H7 (cell line): Measurements from ENCODE around the gene ARFRP1. TPM values are rescaled to one million over a fixed set of nuclear protein-coding genes. Genes with fewer than 3 reads are reported as not detected.
"Not testable (repeated sequence)": the region's sequence is repeated elsewhere in the genome, so short reads cannot be mapped to it uniquely, and the experiment has no call there.

Source experiments
- DNase-seq: peaks from one replicate; pipeline ENCODE4 v3.0.0; 2012
- H3K27me3 ChIP-seq: 2 replicates; pipeline ENCODE4 v1.6.0; 2011; ENCODE audit warnings: mild to moderate bottlenecking, low read length; ENCODE audit not compliant: control insufficient read depth, insufficient read depth
- H3K36me3 ChIP-seq: replicated peaks from 2 replicates; pipeline ENCODE4 v1.5.1; 2011; ENCODE audit warnings: low read length; ENCODE audit not compliant: control insufficient read depth, insufficient read depth
- H3K4me3 ChIP-seq: 2 replicates; pipeline ENCODE4 v1.5.1; 2011; ENCODE audit warnings: low read depth, mild to moderate bottlenecking, control low read depth, low read length, moderate library complexity; ENCODE audit not compliant: insufficient read depth
- total RNA-seq: library from RNA; depleted of rRNA; stranded (reverse); fragments of >200 nt; shearing (Covaris generic); gene quantifications from 2 replicates; pipeline ENCODE4 v1.2.3, GENCODE V29; 2014

Gene ARFRP1
- total RNA-seq, 1 experiment from 2014 or later = 26.2 TPM

DNA sequence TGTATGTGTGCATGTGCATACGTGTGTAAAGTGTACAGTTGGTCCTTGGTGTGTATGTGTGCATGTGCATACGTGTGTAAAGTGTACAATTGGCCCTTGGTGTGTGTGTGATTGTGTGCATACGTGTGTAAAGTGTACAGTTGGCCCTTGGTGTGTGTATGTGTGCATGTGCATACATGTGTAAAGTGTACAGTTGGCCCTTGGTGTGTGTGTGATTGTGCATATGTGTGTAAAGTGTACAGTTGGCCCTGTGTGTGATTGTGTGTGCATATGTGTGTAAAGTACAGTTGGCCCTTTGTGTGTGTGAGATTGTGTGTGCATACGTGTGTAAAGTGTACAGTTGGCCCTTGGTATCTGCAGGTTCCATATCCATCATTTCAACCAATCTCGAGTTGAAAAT, 23.6 kb upstream of the ARFRP1 start:
- no peak for DNase-seq
- Histone ChIP-seq H3K4me3 (no peak overlapping the region), H3K27me3 (no peaks in the 10 kb centered on the region), H3K36me3 (peaks cover 4% of the 10 kb centered on the region)

DNA sequence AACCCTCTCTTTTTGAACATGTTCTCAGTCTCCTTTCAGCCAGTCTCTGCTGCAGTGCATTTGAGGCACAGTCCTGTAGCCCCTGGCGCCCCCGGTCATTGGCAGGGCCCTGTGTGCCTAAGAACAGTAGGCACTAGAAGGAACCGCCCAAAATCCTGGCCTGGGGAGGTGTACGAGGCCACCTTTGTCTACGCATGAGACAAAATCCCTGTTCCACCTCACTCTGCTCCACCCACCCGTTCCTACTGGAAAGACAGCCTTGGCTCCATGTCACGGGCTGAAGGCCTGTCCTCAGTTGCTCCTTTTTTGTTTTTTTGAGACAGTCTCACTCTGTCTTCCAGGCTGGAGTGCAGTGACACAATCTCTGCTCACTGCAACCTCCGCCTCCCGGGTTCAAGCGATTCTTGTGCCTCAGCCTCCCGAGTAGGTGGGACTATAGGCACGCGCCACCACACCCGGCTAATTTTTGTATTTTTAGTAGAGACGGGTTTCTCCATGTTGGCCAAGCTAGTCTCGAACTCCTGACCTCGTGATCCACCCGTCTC, 22.5 kb upstream of the ARFRP1 start:
- DNase-seq, H3K36me3 ChIP-seq, H3K4me3 ChIP-seq, H3K27me3 ChIP-seq: not testable (repeated sequence)

DNA sequence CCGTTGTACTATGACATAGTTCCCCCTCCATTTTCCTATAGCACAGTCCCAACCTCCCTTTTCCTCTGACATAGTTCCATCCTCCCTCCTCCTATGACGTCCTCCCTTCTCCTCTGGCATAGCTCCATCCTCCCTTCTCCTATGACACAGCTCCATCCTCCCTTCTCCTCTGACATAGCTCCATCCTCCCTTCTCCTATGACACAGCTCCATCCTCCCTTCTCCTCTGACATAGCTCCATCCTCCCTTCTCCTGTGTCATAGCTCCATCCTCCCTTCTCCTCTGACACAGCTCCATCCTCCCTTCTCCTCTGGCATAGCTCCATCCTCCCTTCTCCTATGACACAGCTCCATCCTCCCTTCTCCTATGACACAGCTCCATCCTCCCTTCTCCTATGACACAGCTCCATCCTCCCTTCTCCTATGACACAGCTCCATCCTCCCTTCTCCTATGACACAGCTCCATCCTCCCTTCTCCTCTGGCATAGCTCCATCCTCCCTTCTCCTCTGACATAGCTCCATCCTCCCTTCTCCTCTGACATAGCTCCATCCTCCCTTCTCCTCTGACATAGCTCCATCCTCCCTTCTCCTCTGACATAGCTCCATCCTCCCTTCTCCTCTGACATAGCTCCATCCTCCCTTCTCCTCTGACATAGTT, 15.3 kb upstream of the ARFRP1 start:
- H3K27me3 ChIP-seq, DNase-seq, H3K36me3 ChIP-seq, H3K4me3 ChIP-seq: not testable (repeated sequence)

DNA sequence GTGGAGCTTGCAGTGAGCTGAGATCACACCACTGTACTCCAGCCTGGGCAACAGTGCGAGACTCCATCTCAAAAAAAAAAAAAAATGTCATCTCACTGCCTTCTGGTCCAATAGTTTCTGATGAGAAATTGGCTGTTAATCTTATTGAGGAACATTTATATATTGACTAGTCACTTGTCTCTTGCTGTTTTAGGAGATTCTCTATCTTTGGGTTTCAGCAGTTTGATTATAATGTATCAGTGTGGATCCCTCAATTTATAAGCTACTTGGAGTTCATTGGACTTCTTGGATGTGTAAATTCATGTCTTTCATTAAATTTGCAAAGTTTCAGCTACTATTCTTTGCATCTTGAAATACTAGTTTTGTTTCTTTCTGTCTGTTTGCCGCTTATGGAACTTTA, 11.2 kb upstream of the ARFRP1 start:
- Histone ChIP-seq H3K4me3 (no peak overlapping the region), H3K36me3 (peaks cover 4% of the 10 kb centered on the region), H3K27me3 (no peaks in the 10 kb centered on the region)
- no peak for DNase-seq

DNA sequence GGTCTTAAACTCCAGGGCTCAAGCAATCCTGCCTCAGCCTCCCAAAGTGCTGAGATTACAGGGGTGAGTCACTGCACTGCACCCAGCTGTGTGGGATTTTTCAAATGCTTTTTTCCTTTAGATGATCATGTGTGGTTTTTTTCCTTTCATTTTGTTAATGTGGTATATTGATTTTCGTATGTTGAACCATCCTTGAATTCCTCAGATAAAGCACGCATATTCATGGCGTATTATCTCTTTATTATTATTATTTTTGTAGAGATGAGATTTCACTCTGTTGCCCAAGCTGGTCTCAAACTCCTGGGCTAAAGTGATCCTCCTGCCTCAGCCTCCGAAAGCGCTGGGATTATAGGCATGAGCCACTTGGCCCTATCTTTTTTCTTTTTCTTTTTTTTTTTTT, 7.1 kb upstream of the ARFRP1 start:
- peaks cover 9% of the 10 kb centered on the region for H3K36me3 ChIP-seq
- H3K4me3 ChIP-seq = no peak overlapping the region
- no peak for DNase-seq
- H3K27me3 ChIP-seq = no peaks in the 10 kb centered on the region

DNA sequence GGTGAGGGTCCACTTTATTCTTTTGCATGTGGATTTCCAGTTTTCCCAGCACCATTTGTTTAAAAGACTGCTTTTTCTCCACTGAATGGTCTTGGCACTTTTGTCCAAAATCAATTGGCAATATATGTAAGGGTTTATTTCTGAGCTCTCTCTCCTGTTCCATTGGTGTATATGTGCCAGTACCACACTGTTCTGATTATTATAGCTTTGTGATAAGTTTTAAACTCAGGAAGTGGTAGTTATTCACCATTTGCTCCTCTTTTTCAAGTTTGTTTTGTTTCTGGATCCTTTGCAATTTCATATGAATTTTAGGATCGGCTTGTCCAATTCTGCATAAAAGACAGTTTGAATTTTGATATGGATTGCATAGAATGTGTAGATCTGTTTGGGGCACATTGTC, 4.4 kb upstream of the ARFRP1 start:
- no peak for DNase-seq
- Histone ChIP-seq H3K36me3 (peaks cover 9% of the 10 kb centered on the region), H3K4me3 (no peak overlapping the region), H3K27me3 (no peaks in the 10 kb centered on the region)

DNA sequence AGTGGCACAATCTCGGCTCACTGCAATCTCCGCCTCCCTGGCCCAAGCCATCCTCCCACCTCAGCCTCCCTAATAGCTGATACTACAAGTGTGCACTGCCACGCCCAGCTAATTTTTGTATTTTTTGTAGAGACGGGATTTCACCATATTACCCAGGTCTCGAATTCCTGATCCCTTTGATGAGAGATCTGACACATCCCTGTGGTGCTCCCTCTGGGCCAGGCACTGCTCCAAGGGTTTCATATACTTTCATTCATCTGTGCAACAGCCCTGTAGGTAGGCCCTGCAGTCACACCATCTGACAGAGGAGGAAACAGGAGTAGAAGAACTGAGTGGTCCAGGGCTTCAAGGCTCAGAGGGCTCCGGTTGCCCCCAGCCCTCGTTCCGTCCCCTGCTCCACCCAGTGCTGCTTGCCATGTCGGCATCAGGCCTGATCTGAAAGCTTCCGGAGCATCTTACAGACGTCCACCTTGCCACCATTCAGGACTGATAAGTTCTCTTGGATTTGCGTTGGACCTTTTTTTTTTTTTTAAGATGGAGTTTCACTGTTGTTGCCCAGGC, 3.4 kb upstream of the ARFRP1 start:
- DNase-seq = no peak
- Histone ChIP-seq H3K27me3 (no peaks in the 10 kb centered on the region), H3K4me3 (no peak overlapping the region), H3K36me3 (peaks cover 12% of the 10 kb centered on the region)

DNA sequence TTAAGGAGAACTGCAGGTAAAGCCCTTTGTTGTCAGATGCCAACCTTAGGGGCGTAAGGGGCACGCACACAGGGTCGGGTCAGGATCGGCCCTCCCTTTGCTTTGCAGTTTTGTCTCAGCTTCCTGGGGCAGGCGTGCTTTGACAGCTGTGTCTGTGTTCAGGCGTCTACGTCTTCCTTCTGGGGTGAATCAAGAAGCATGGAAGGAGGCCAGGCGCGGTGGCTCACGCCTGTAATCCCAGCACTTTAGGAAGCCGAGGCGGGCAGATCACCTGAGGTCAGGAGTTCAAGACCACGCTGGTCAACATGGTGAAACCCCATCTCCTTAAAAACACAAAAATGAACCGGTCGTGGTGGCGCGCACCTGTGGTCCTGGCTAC, 1.4 kb upstream of the ARFRP1 start:
- no peak for DNase-seq
- H3K4me3 ChIP-seq = no peak overlapping the region
- no peaks in the 10 kb centered on the region for H3K27me3 ChIP-seq
- H3K36me3 ChIP-seq = peaks cover 25% of the 10 kb centered on the region

DNA sequence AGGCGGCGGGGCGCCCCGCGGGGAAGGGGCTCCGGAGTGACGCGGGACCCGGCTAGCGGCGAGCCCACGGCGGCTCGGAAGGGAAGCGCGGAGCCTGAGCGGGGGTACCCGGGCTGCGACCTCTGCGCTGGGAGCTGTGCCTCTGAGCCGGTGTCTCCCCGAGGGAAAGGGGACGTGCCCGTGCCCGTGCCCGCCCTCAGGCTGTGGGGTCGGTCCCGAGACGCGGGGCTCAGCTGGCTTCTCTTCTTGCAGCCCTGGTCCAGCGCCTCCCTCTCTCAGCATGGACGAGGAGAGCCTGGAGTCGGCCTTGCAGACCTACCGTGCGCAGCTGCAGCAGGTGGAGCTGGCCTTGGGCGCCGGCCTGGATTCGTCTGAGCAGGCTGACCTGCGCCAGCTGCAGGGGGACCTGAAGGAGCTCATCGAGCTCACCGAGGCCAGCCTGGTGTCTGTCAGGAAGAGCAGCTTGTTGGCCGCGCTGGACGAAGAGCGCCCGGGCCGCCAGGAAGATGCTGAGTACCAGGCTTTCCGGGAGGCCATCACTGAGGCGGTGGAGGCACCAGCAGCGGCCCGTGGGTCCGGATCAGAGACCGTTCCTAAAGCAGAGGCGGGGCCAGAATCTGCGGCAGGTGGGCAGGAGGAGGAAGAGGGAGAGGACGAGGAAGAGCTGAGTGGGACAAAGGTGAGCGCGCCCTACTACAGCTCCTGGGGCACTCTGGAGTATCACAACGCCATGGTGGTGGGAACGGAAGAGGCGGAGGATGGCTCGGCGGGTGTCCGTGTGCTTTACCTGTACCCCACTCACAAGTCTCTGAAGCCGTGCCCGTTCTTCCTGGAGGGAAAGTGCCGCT, 749 bp upstream of the ARFRP1 start:
- H3K36me3 ChIP-seq = peaks cover 25% of the 10 kb centered on the region
- no peak for DNase-seq

DNA sequence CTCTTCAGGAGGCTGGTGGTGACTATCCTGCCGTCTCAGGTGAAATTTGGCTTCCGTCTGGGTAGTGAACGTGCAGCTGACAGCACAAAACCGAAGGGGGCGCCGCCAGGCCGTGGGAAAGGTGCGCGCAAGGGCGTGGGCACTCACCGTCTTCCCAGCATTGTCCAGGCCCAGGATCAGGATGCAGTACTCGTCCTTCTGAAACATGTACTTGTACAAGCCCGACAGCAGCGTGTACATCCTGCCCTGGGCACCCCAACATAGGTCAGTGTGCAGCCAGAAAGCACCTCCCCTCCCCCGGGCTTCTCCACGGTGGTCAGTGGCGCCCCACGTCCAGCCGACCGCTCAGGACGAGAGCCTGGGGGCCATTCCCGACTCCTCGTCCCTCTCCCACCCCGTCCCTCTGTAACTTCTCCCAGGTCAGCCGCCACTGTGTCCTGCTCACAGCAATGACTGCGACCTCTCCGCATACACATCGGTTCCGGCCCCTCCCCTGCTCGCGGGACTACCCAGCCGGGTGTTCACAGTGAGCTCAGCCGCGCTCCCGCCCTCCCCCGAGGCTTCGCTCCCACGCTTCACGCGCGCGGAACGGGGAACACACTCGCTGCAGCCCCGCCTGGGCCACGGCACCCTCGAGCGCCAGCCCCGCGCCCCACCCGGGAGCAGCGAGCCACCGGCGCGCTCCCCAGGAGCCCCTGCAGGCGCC, 771 bp downstream of the ARFRP1 start:
- Histone ChIP-seq H3K36me3 (peaks cover 25% of the 10 kb centered on the region), H3K4me3 (peak overlapping the region; percentile 91), H3K27me3 (no peaks in the 10 kb centered on the region)
- DNase-seq = peak; percentile 86

More for the DNA sequence above, 749 bp upstream of the ARFRP1 start:
- Histone ChIP-seq H3K27me3 (no peaks in the 10 kb centered on the region), H3K4me3 (peak overlapping the region; percentile 91)

DNA sequence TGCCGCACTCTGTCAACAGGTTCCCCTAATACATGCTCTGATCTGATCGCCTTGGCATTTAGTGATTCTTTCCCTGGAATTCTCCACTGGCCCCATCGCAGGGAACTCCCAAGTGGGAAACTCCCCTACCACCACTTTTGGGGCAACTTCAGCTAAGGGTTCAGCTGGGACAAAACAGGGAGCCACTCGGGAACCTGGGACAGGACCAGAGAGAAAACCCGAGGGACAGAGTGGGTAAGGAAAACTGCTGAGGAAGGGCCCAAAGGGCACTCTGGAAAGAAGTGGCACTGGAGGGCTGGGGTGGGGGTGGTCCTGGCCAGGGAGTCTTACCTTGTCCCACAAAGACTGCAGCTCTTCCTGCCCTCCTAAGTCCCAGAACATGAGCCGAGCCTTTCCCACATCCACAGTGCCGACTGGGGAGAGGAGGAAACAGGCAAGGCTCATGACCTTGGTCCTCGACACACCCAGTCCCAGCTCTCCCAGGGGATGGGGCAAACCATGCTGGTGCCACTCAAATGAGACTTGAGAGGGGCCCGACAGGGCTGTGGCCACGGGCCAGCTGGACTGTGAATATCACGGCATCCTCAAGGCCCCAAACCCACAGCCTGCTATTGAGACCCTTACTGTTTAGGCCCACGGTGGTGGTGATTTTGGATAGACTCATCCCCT, 1.6 kb downstream of the ARFRP1 start:
- DNase-seq = no peak
- no peaks in the 10 kb centered on the region for H3K27me3 ChIP-seq
- peak overlapping the region; percentile 91 for H3K4me3 ChIP-seq
- H3K36me3 ChIP-seq = peaks cover 20% of the 10 kb centered on the region

DNA sequence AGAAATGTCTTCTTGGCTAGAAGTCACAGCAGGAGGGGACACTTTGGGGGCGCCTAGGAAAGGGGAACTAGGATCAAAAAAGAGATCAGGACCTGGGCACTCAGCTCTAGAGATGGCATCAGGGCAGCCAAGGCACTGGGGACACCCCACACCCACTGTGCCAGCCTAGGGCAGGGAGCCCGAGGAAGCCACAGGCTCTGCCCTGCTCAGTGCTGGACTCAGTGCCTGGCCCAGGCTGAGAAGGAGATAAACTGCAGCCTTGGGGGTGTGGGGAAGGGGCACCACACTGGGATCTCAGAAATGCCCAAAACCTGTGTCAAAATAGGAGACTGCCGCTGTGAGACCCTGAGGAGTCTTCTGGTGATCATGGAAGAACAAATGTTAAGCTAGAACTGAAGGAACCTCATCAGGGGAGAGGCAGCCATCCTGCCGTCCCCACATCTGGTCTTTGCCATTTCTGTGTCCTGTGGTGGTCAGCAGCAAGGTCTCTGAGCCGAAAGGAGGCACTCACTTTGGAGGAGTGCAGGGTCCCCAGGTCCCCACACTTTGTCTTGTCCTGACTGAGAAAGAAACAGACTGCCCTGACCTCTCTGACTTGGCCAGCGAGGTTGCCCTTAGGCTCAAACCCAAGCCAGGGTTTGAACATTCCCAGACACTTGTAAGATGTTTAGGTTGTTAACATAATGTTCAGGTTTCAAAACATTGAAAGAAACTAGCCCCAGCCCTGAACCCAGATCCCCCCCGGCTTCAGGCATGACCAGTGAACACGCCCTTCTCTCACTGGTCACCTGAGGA, 2.3 kb downstream of the ARFRP1 start:
- DNase-seq = no peak
- Histone ChIP-seq H3K27me3 (no peaks in the 10 kb centered on the region), H3K36me3 (peaks cover 18% of the 10 kb centered on the region), H3K4me3 (no peak overlapping the region)

DNA sequence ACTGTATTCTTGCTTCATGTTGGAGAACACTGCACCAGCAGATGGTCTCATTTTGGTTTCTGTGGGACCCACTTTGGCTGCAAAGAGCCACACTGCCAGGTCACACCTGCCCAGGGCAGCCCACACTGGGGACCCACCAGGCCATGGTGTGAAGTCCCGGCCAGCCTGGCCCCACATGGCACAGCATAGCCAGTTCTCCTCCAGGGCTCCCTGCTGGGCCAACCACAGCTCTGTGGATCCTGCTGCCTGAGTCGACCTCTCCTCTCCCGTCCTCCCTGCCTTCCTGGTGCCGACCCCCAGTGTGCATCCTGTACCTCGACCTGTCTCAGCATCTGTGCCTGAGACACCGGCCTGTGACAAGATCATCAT, 3.0 kb downstream of the ARFRP1 start:
- H3K27me3 ChIP-seq = no peaks in the 10 kb centered on the region
- DNase-seq = peak; percentile 33
- peaks cover 18% of the 10 kb centered on the region for H3K36me3 ChIP-seq
- H3K4me3 ChIP-seq = no peak overlapping the region
